K562 (cell line): Measurements from ENCODE around the gene TMEM151A. TPM values are rescaled to one million over a fixed set of nuclear protein-coding genes. Genes with fewer than 3 reads are reported as not detected.

Experiments used
- BRD9 ChIP-seq: fragments of 450-650 bp; IDR thresholded peaks from 2 replicates; pipeline ENCODE4 v1.6.1; 2018; ENCODE audit warnings: low read depth; ENCODE audit not compliant: partially characterized antibody
- CBX2 ChIP-seq: fragments of 200-600 bp; sonication (generic); IDR thresholded peaks from one replicate; pipeline ENCODE4 v1.6.1; 2012; ENCODE audit warnings: mild to moderate bottlenecking, low read length, inconsistent platforms; ENCODE audit not compliant: insufficient read depth, poor library complexity, severe bottlenecking
- EP300 ChIP-seq: IDR thresholded peaks from 2 replicates; pipeline ENCODE4 v1.6.1; 2012; ENCODE audit warnings: low read length, improper control_type of control experiment
- KAT2B ChIP-seq: IDR thresholded peaks from one replicate; pipeline ENCODE4 v1.6.1; 2012; ENCODE audit warnings: low read depth, mild to moderate bottlenecking, control low read depth, inconsistent platforms, low read length, moderate library complexity
- NFRKB ChIP-seq: fragments of 450-650 bp; IDR thresholded peaks from 2 replicates; pipeline ENCODE4 v1.6.1; 2016; ENCODE audit warnings: low read depth
- PHF20 ChIP-seq: fragments of 450-650 bp; IDR thresholded peaks from 2 replicates; pipeline ENCODE4 v1.6.1; 2018; ENCODE audit not compliant: partially characterized antibody
- RBBP5 ChIP-seq: fragments of 200-600 bp; sonication (generic); IDR thresholded peaks from 2 replicates; pipeline ENCODE4 v1.6.1; 2012; ENCODE audit warnings: borderline replicate concordance, mild to moderate bottlenecking, low read length, control low read depth, inconsistent platforms; ENCODE audit not compliant: insufficient read depth, poor library complexity, severe bottlenecking
- SAFB2 ChIP-seq: fragments of 200-400 bp; formaldehyde crosslinking; IDR thresholded peaks from 2 replicates; pipeline ENCODE4 v1.6.1; 2018; ENCODE audit warnings: borderline replicate concordance, low read length, low read depth, moderate library complexity; ENCODE audit not compliant: severe bottlenecking
- STAG1 ChIP-seq: sonication (generic); formaldehyde crosslinking; IDR thresholded peaks from 2 replicates; pipeline ENCODE4 v1.5.0; 2020; ENCODE audit warnings: missing genetic modification reagents, borderline replicate concordance
- ZFX ChIP-seq: sonication (generic); formaldehyde crosslinking; IDR thresholded peaks from 2 replicates; pipeline ENCODE4 v1.8.0; 2022; ENCODE audit warnings: mild to moderate bottlenecking, missing genetic modification reagents, moderate library complexity
- ZNF324 ChIP-seq: fragments of 250-450 bp; sonication (Bioruptor Pico); IDR thresholded peaks from 2 replicates; pipeline ENCODE4 v1.4.0; 2020; ENCODE audit warnings: mild to moderate bottlenecking
- polyA plus RNA-seq, 8 experiments: library from polyadenylated mRNA; depleted of rRNA in 4 of 8; stranded (reverse) in 5 of 8; unstranded in 3 of 8; fragments of >200 nt; fragmentation: Nextera tagmentation in 2 of 8; fragmentation: Illumina TruSeq in 1 of 8; extraction: Ambion mirVana in 2 of 8; extraction: Trizol in 1 of 8; gene quantifications; 2 replicates each; pipeline versions ENCODE4 v1.2.1 to v1.2.3, GENCODE V29; 2011 to 2014; ENCODE audit warnings: inconsistent platforms in 1 of 8, missing spikeins in 1 of 8
- total RNA-seq, 7 experiments: library from RNA; depleted of rRNA in 6 of 7; stranded (reverse); fragments of >200 nt in 6 of 7; fragmentation: Illumina TruSeq in 2 of 7; extraction: Trizol in 2 of 7; gene quantifications; 2 replicates each; pipeline versions ENCODE4 v1.2.1 to v1.2.3, GENCODE V29; 2011 to 2021; ENCODE audit warnings: low replicate concordance in 1 of 7
- TF ChIP-seq, protein P1 (sequence below): fragments of 450-650 bp; IDR thresholded peaks from 2 replicates; pipeline ENCODE4 v1.7.1; 2018; ENCODE audit warnings: mild to moderate bottlenecking, low read depth; ENCODE audit not compliant: partially characterized antibody
- TF ChIP-seq, protein P2 (sequence below): sonication (generic); formaldehyde crosslinking; IDR thresholded peaks from 2 replicates; pipeline ENCODE4 v1.8.0; 2022; ENCODE audit warnings: mild to moderate bottlenecking, low read depth, missing genetic modification reagents
- TF ChIP-seq, protein P3 (sequence below): sonication (generic); formaldehyde crosslinking; IDR thresholded peaks from 2 replicates; pipeline ENCODE4 v1.8.0; 2022; ENCODE audit warnings: mild to moderate bottlenecking, missing genetic modification reagents
- TF ChIP-seq, protein P4 (sequence below), 2 experiments: fragments of 450-650 bp in 1 of 2; IDR thresholded peaks; 2 replicates each; pipeline ENCODE4 v1.6.1; 2011 to 2017; ENCODE audit warnings: low read depth in 2 of 2, antibody characterized with exemption in 1 of 2, borderline replicate concordance in 1 of 2, low read length in 1 of 2, mild to moderate bottlenecking in 1 of 2, mixed read lengths in 1 of 2; ENCODE audit not compliant: control insufficient read depth in 1 of 2
- TF ChIP-seq, protein P5 (sequence below), 2 experiments: fragments of 200-800 bp in 1 of 2; sonication (Bioruptor generic) in 1 of 2; sonication (generic) in 1 of 2; formaldehyde crosslinking in 1 of 2; IDR thresholded peaks in 1 of 2; conservative IDR thresholded peaks in 1 of 2; 2 replicates each; pipeline versions ENCODE4 v1.5.0 to v1.6.1; 2016 to 2020; ENCODE audit warnings: missing compliant biosample characterization in 1 of 2, missing genetic modification characterization in 1 of 2, missing genetic modification reagents in 1 of 2

Gene TMEM151A
- total and polyA plus RNA-seq, 9 of the 15 experiments (the other 6 are each of a cell fraction or from before 2014, with no cell fraction given), result not detected

DNA sequence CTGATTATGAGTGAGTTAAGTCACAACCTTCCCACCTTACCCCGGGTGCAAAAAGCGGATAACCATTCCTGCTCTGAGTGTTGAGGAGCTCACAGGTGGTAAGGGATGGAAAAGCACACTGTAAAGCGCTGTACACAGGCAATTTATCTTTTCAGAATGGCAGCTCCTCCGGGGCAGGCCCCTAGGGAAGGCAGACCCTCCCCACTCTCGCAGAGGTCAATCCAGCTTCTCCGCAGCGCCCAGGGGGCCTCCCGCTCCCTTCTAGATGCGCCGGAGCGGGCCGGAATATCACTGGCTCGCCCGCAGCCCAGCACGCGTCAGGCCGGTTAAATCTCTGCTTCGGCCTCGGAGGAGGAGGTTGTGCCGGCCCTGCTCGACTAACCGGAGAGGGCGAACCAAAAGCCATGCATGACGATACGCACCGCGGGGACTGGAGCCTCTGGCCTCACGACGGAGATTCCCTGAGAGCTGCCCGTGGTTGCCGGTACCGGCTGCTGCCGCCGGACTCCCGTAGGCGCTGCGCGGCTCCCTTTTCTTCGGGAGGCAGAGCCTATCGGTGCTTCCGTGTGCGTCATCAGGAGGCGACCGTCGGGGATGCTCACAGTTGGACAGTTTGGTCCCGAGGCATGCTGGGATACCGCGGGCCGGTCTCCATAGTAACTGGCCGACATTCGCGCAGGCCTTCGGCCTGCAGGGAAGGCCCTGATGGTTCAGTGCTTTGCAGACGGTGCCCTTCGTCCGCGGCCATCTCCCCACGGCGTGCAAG lies 53.0 kb downstream of the TMEM151A start, which contains the start of gene BRMS1 (continued):
- TF ChIP-seq SAFB2 (no peak), ZFX (CRISPR knock-in tag) (peak; percentile 96), RBBP5 (peak; percentile 99), NFRKB (no peak), KAT2B (no peak), STAG1 (CRISPR knock-in tag) (no peak), CBX2 (no peak), BRD9 (no peak), PHF20 (peak; percentile 98), ZNF324 (CRISPR knock-in tag) (no peak), EP300 (peak; percentile 73)
- TF ChIP-seq, protein P1, sequence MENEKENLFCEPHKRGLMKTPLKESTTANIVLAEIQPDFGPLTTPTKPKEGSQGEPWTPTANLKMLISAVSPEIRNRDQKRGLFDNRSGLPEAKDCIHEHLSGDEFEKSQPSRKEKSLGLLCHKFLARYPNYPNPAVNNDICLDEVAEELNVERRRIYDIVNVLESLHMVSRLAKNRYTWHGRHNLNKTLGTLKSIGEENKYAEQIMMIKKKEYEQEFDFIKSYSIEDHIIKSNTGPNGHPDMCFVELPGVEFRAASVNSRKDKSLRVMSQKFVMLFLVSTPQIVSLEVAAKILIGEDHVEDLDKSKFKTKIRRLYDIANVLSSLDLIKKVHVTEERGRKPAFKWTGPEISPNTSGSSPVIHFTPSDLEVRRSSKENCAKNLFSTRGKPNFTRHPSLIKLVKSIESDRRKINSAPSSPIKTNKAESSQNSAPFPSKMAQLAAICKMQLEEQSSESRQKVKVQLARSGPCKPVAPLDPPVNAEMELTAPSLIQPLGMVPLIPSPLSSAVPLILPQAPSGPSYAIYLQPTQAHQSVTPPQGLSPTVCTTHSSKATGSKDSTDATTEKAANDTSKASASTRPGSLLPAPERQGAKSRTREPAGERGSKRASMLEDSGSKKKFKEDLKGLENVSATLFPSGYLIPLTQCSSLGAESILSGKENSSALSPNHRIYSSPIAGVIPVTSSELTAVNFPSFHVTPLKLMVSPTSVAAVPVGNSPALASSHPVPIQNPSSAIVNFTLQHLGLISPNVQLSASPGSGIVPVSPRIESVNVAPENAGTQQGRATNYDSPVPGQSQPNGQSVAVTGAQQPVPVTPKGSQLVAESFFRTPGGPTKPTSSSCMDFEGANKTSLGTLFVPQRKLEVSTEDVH, result peak; percentile 94
- TF ChIP-seq, protein P2, sequence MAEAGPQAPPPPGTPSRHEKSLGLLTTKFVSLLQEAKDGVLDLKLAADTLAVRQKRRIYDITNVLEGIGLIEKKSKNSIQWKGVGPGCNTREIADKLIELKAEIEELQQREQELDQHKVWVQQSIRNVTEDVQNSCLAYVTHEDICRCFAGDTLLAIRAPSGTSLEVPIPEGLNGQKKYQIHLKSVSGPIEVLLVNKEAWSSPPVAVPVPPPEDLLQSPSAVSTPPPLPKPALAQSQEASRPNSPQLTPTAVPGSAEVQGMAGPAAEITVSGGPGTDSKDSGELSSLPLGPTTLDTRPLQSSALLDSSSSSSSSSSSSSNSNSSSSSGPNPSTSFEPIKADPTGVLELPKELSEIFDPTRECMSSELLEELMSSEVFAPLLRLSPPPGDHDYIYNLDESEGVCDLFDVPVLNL (CRISPR knock-in tag), result no peak
- TF ChIP-seq, protein P3, sequence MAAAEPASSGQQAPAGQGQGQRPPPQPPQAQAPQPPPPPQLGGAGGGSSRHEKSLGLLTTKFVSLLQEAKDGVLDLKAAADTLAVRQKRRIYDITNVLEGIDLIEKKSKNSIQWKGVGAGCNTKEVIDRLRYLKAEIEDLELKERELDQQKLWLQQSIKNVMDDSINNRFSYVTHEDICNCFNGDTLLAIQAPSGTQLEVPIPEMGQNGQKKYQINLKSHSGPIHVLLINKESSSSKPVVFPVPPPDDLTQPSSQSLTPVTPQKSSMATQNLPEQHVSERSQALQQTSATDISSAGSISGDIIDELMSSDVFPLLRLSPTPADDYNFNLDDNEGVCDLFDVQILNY, result 0 out of 2 replicates have a peak, but pooled peaks have one; percentile 67
- TF ChIP-seq, protein P4, sequence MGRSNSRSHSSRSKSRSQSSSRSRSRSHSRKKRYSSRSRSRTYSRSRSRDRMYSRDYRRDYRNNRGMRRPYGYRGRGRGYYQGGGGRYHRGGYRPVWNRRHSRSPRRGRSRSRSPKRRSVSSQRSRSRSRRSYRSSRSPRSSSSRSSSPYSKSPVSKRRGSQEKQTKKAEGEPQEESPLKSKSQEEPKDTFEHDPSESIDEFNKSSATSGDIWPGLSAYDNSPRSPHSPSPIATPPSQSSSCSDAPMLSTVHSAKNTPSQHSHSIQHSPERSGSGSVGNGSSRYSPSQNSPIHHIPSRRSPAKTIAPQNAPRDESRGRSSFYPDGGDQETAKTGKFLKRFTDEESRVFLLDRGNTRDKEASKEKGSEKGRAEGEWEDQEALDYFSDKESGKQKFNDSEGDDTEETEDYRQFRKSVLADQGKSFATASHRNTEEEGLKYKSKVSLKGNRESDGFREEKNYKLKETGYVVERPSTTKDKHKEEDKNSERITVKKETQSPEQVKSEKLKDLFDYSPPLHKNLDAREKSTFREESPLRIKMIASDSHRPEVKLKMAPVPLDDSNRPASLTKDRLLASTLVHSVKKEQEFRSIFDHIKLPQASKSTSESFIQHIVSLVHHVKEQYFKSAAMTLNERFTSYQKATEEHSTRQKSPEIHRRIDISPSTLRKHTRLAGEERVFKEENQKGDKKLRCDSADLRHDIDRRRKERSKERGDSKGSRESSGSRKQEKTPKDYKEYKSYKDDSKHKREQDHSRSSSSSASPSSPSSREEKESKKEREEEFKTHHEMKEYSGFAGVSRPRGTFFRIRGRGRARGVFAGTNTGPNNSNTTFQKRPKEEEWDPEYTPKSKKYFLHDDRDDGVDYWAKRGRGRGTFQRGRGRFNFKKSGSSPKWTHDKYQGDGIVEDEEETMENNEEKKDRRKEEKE (IDR thresholded peaks at IDR 0.05; ENCODE audit: borderline replicate concordance in 1 of 2, control insufficient read depth in 1 of 2, low read depth in 2 of 2, low read length in 1 of 2), result no peak
- TF ChIP-seq, protein P5, sequence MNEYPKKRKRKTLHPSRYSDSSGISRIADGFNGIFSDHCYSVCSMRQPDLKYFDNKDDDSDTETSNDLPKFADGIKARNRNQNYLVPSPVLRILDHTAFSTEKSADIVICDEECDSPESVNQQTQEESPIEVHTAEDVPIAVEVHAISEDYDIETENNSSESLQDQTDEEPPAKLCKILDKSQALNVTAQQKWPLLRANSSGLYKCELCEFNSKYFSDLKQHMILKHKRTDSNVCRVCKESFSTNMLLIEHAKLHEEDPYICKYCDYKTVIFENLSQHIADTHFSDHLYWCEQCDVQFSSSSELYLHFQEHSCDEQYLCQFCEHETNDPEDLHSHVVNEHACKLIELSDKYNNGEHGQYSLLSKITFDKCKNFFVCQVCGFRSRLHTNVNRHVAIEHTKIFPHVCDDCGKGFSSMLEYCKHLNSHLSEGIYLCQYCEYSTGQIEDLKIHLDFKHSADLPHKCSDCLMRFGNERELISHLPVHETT (CRISPR knock-in tag; conservative IDR thresholded peaks at IDR 0.05 in 1 of 2, IDR thresholded peaks at IDR 0.05 in 1 of 2), result peak in 1 of 2 experiments; percentile 98; a peak in 2 of 4 replicates
